Endothelial cell of umbilical vein (primary cell): ENCODE data around the gene GATAD1.

Experiments used
- CTCF ChIP-seq, 2 donors: IDR thresholded peaks; 1 replicate in 1 of 2; 2 replicates in 1 of 2; pipeline ENCODE4 v1.5.1; 2011; ENCODE audit warnings: low read length in 2 of 2, mild to moderate bottlenecking in 2 of 2, moderate library complexity in 2 of 2, control low read depth in 1 of 2, inconsistent platforms in 1 of 2, low read depth in 1 of 2; ENCODE audit not compliant: insufficient read depth in 1 of 2; ENCODE audit errors: extremely low read depth in 1 of 2
- EZH2 ChIP-seq: IDR thresholded peaks from 2 replicates; pipeline ENCODE4 v1.6.1; 2012; ENCODE audit warnings: borderline replicate concordance, low read depth, mild to moderate bottlenecking, moderate library complexity, low read length, inconsistent platforms; ENCODE audit not compliant: severe bottlenecking
- FOS ChIP-seq: IDR thresholded peaks from 2 replicates; pipeline ENCODE4 v1.6.1; 2011; ENCODE audit warnings: mild to moderate bottlenecking, low read length, moderate library complexity, borderline replicate concordance; ENCODE audit not compliant: insufficient read depth
- POLR2A ChIP-seq: IDR thresholded peaks from 2 replicates; pipeline ENCODE4 v1.6.1; 2012; ENCODE audit warnings: low read depth, mild to moderate bottlenecking, control low read depth, low read length
- POLR2AphosphoS5 ChIP-seq: IDR thresholded peaks from 2 replicates; pipeline ENCODE4 v1.6.1; 2012; ENCODE audit warnings: low read depth, mild to moderate bottlenecking, control low read depth, low read length, moderate library complexity; ENCODE audit not compliant: insufficient read depth

DNA sequence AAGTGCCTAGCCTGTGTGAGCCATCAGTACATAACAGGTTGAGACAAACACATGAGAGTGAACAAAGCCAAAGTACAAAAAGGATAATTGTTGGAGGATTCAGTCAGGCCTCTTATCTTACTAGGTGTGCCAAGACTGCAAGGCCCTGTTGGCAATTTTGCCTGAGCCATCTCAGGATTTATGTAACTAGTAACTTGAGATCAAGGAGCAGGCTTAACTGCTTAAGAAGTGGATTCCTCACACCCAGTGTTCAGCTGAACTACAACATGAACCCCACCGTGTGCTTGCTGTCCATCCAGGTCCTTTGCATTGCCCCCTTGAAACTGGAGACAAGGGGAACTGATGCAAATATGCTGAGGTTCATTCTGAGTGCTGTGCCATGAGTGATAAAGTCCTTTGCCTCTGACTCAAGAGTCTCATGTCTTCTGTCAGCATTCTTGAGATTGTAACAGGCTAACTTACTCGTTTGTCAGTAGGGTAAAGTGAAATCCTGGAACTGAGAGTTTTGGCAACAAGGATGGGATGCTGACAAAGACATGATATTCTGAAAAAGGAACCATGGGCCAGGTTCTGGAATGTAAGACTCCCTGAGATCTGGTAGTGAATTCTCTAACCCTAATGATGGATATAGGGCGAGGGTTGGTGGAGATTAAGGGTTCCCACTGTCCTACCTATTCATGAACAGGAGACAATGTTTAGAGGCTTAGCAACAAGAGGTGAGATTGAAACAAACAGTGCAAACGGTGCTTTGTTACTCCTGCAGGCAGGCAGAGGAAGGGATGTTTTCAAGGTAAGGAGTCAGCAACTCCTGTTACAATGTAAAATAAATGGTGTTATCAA, 44.1 kb upstream of the GATAD1 start:
- TF ChIP-seq CTCF (IDR thresholded peaks at IDR 0.05; ENCODE audit: extremely low read depth in 1 of 2, insufficient read depth in 1 of 2, low read depth in 1 of 2, low read length in 2 of 2) (no peak), POLR2A (no peak), FOS (no peak), POLR2AphosphoS5 (no peak), EZH2 (no peak)
